SK-N-SH (cell line): ENCODE data around the gene NUMA1.
A peak's percentile ranks its signal among the peaks of the same experiment; 100 is the strongest.

Experiments
- EZH2phosphoT487 ChIP-seq: fragments of 200-600 bp; sonication (generic); IDR thresholded peaks from 2 replicates; pipeline ENCODE4 v1.6.1; 2017; ENCODE audit warnings: low read depth, mixed run types, mild to moderate bottlenecking, antibody characterized with exemption, moderate library complexity, borderline replicate concordance
- JUND ChIP-seq: IDR thresholded peaks from 2 replicates; pipeline ENCODE4 v1.4.0; 2012
- POLR2AphosphoS5 ChIP-seq: IDR thresholded peaks from 2 replicates; pipeline ENCODE4 v1.6.1; 2012; ENCODE audit warnings: low read depth, low read length

GRCh38 chr11:72001834-72002591, 78.3 kb downstream of the NUMA1 start:
- TF ChIP-seq POLR2AphosphoS5 = peak; percentile 56
- no peak for TF ChIP-seq EZH2phosphoT487
- TF ChIP-seq JUND = no peak
